IMR-90 (cell line): Measurements from ENCODE around the gene SEC61B. TPM values are rescaled to one million over a fixed set of nuclear protein-coding genes. Genes with fewer than 3 reads are reported as not detected.

Experiments used
- ATAC-seq: fragments of 200-7000 bp; cut with Tn5 transposase; 2 replicates; pipeline ENCODE4 v1.9.1; 2020; ENCODE audit warnings: low read depth, mild to moderate bottlenecking, moderate library complexity
- BruUV-seq: library from RNA; stranded (reverse); fragments of 400-500 nt; replicated peaks from 2 replicates; lab custom pipeline; 2021; lab: Mats Ljungman, UMichigan
- CTCF ChIA-PET: fragments of 300-600 bp; formaldehyde crosslinking; extraction: SDS; loops from one replicate; lab custom pipeline; 2021; ENCODE audit warnings: antibody characterized with exemption; lab: Yijun Ruan, JAX
- POLR2A ChIA-PET: fragments of 300-600 bp; sonication (Branson Sonifier 250); formaldehyde crosslinking; loops from one replicate; lab custom pipeline; 2022; ENCODE audit warnings: antibody characterized with exemption; ENCODE audit not compliant: unreplicated experiment; lab: Charles Lee
- DNase-seq: peaks from one replicate; pipeline ENCODE4 v3.0.0; 2013
- H2AFZ ChIP-seq: replicated peaks from 2 replicates; pipeline ENCODE3; 2013; ENCODE audit warnings: low read length, mild to moderate bottlenecking; ENCODE audit not compliant: poor library complexity
- H2AK5ac ChIP-seq: 2 replicates; pipeline ENCODE4 v1.6.1; 2013; ENCODE audit warnings: low read depth, low read length, inconsistent platforms
- H2AK9ac ChIP-seq: replicated peaks from 2 replicates; pipeline ENCODE3; 2013; ENCODE audit warnings: mild to moderate bottlenecking, low read depth, low read length, moderate library complexity; ENCODE audit not compliant: poor library complexity
- H2BK120ac ChIP-seq: 2 replicates; pipeline ENCODE4 v1.6.1; 2013; ENCODE audit warnings: low read depth, low read length, inconsistent platforms
- H2BK15ac ChIP-seq: 3 replicates; pipeline ENCODE4 v1.6.1; 2013; ENCODE audit warnings: low read depth, low read length, inconsistent platforms
- H2BK20ac ChIP-seq: 2 replicates; pipeline ENCODE4 v1.6.1; 2013; ENCODE audit warnings: low read depth, mild to moderate bottlenecking, inconsistent platforms, low read length, moderate library complexity
- H2BK5ac ChIP-seq: 2 replicates; pipeline ENCODE4 v1.6.1; 2013; ENCODE audit warnings: mild to moderate bottlenecking, low read depth, low read length, inconsistent platforms; ENCODE audit not compliant: poor library complexity, severe bottlenecking
- H3K14ac ChIP-seq: replicated peaks from 2 replicates; pipeline ENCODE4 v1.6.1; 2013; ENCODE audit warnings: low read depth, low read length, inconsistent platforms
- H3K18ac ChIP-seq: 2 replicates; pipeline ENCODE4 v1.6.1; 2013; ENCODE audit warnings: low read depth, low read length, control low read depth
- H3K23ac ChIP-seq: 2 replicates; pipeline ENCODE4 v1.6.1; 2013; ENCODE audit warnings: low read depth, low read length, inconsistent platforms
- H3K27ac ChIP-seq: 2 replicates; pipeline ENCODE4 v1.5.1; 2013; ENCODE audit warnings: mild to moderate bottlenecking, control low read depth, low read length; ENCODE audit not compliant: insufficient read depth
- H3K27me3 ChIP-seq: 2 replicates; pipeline ENCODE4 v1.6.1; 2013; ENCODE audit warnings: low read length; ENCODE audit not compliant: control insufficient read depth, insufficient read depth
- H3K36me3 ChIP-seq: 2 replicates; pipeline ENCODE4 v1.6.1; 2013; ENCODE audit warnings: low read length, mixed read lengths; ENCODE audit not compliant: control insufficient read depth, insufficient read depth
- H3K4ac ChIP-seq: 2 replicates; pipeline ENCODE4 v1.6.1; 2013; ENCODE audit warnings: low read depth, low read length, inconsistent platforms
- H3K4me1 ChIP-seq: 2 replicates; pipeline ENCODE4 v1.6.1; 2013; ENCODE audit warnings: low read length, mixed read lengths; ENCODE audit not compliant: control insufficient read depth, insufficient read depth
- H3K4me2 ChIP-seq: 2 replicates; pipeline ENCODE4 v1.6.1; 2013; ENCODE audit warnings: low read depth, mild to moderate bottlenecking, control low read depth, low read length, moderate library complexity
- H3K4me3 ChIP-seq: 2 replicates; pipeline ENCODE4 v1.5.1; 2013; ENCODE audit warnings: low read depth, mild to moderate bottlenecking, control low read depth, low read length, moderate library complexity; ENCODE audit not compliant: insufficient read depth
- H3K56ac ChIP-seq: 2 replicates; pipeline ENCODE4 v1.6.1; 2013; ENCODE audit warnings: low read length, inconsistent platforms; ENCODE audit not compliant: insufficient read depth; ENCODE audit errors: extremely low read depth
- H3K79me1 ChIP-seq, 2 experiments: 2 replicates each; pipeline ENCODE4 v1.6.1; 2013; ENCODE audit warnings: low read length in 2 of 2, inconsistent platforms in 1 of 2, low read depth in 1 of 2
- H3K9ac ChIP-seq: 2 replicates; pipeline ENCODE4 v1.6.1; 2013; ENCODE audit warnings: low read depth, low read length, control low read depth
- H3K9me1 ChIP-seq: 2 replicates; pipeline ENCODE4 v1.6.1; 2013; ENCODE audit warnings: low read length, inconsistent platforms; ENCODE audit not compliant: insufficient read depth
- H3K9me3 ChIP-seq: 2 replicates; pipeline ENCODE4 v1.6.1; 2013; ENCODE audit warnings: low read length; ENCODE audit not compliant: control insufficient read depth, insufficient read depth
- H4K20me1 ChIP-seq: 2 replicates; pipeline ENCODE4 v1.6.1; 2013; ENCODE audit warnings: low read length, inconsistent platforms; ENCODE audit not compliant: insufficient read depth
- H4K5ac ChIP-seq: 2 replicates; pipeline ENCODE4 v1.6.1; 2013; ENCODE audit warnings: mild to moderate bottlenecking, low read depth, low read length, control low read depth
- H4K8ac ChIP-seq, 2 experiments: 2 replicates each; pipeline ENCODE4 v1.6.1; 2013; ENCODE audit warnings: low read depth in 2 of 2, low read length in 2 of 2, control low read depth in 1 of 2, inconsistent platforms in 1 of 2
- H4K91ac ChIP-seq: 2 replicates; pipeline ENCODE4 v1.6.1; 2013; ENCODE audit warnings: low read depth, low read length, inconsistent platforms; ENCODE audit not compliant: insufficient read depth
- BHLHE40 ChIP-seq: fragments of 150-350 bp; IDR thresholded peaks from 2 replicates; pipeline ENCODE4 v1.6.1; 2016; ENCODE audit warnings: mild to moderate bottlenecking, low read depth, low read length
- CEBPB ChIP-seq: IDR thresholded peaks from 2 replicates; pipeline ENCODE4 v1.6.1; 2012; ENCODE audit warnings: low read depth, low read length, improper control_type of control experiment
- CHD1 ChIP-seq: IDR thresholded peaks from 2 replicates; pipeline ENCODE4 v1.6.1; 2012; ENCODE audit warnings: low read depth, low read length, improper control_type of control experiment
- ELK1 ChIP-seq: fragments of 150-350 bp; IDR thresholded peaks from 2 replicates; pipeline ENCODE4 v1.6.1; 2016; ENCODE audit warnings: low read depth, mild to moderate bottlenecking, low read length, moderate library complexity, borderline replicate concordance
- FOS ChIP-seq: fragments of 150-350 bp; IDR thresholded peaks from 2 replicates; pipeline ENCODE4 v1.6.1; 2016; ENCODE audit warnings: low read depth, low read length
- MAFK ChIP-seq: IDR thresholded peaks from 2 replicates; pipeline ENCODE4 v1.6.1; 2012; ENCODE audit warnings: low read depth, low read length, improper control_type of control experiment
- MAZ ChIP-seq: IDR thresholded peaks from 2 replicates; pipeline ENCODE4 v1.6.1; 2012; ENCODE audit warnings: low read depth, mild to moderate bottlenecking, low read length, improper control_type of control experiment, moderate library complexity, borderline replicate concordance
- MXI1 ChIP-seq: IDR thresholded peaks from 2 replicates; pipeline ENCODE4 v1.6.1; 2012; ENCODE audit warnings: low read depth, mild to moderate bottlenecking, low read length, moderate library complexity, borderline replicate concordance
- NFE2L2 ChIP-seq: fragments of 150-350 bp; IDR thresholded peaks from 2 replicates; pipeline ENCODE4 v1.6.1; 2016; ENCODE audit warnings: low read depth, mild to moderate bottlenecking, low read length
- POLR2A ChIP-seq: IDR thresholded peaks from 2 replicates; pipeline ENCODE4 v1.6.1; 2012; ENCODE audit warnings: mild to moderate bottlenecking, low read depth, low read length
- RAD21 ChIP-seq: IDR thresholded peaks from 2 replicates; pipeline ENCODE4 v1.6.1; 2012; ENCODE audit warnings: low read length, improper control_type of control experiment
- RCOR1 ChIP-seq: IDR thresholded peaks from 2 replicates; pipeline ENCODE4 v1.6.1; 2012; ENCODE audit warnings: mild to moderate bottlenecking, low read length, improper control_type of control experiment; ENCODE audit not compliant: insufficient replicate concordance
- SMC3 ChIP-seq: fragments of 150-350 bp; IDR thresholded peaks from 2 replicates; pipeline ENCODE4 v1.6.1; 2016; ENCODE audit warnings: low read depth, mild to moderate bottlenecking, antibody characterized with exemption, low read length, moderate library complexity
- USF2 ChIP-seq: fragments of 150-350 bp; IDR thresholded peaks from 2 replicates; pipeline ENCODE4 v1.6.1; 2017; ENCODE audit warnings: mild to moderate bottlenecking, antibody characterized with exemption, low read length, low read depth
- dilution Hi-C: fragments of 300-500 bp; cut with HindIII; formaldehyde crosslinking; loops from one replicate; pipeline ENCODE4 v1.14.3; 2018; ENCODE audit warnings: low sequenced_read_pairs; ENCODE audit not compliant: unreplicated experiment
- in situ Hi-C: fragments of 300-500 bp; cut with MboI; formaldehyde crosslinking; loops from 3 replicates; pipeline ENCODE4 v1.14.3; 2019; ENCODE audit warnings: low sequenced_read_pairs, inconsistent platforms, mixed read lengths
- intact Hi-C: fragments of 100-400 bp; cut with micrococcal nuclease; formaldehyde crosslinking; loops from 2 replicates; pipeline ENCODE4 v1.10.0; 2022
- polyA plus RNA-seq, 3 experiments: library from polyadenylated mRNA; depleted of rRNA; stranded (reverse); fragments of >200 nt; gene quantifications; 2 replicates each; pipeline ENCODE4 v1.2.3, GENCODE V29; 2012; ENCODE audit warnings: low replicate concordance in 1 of 3
- total RNA-seq: library from RNA; depleted of rRNA; stranded (reverse); fragments of >200 nt; gene quantifications from 2 replicates; pipeline ENCODE4 v1.2.3, GENCODE V29; 2012

The SEC61B gene
- total and polyA plus RNA-seq, 2 of the 4 experiments (the other 2 are of a cell fraction): 180 to 281 TPM

GRCh38 chr9:99272836-99273235 lies 50.8 kb downstream of the SEC61B start:
- Histone ChIP-seq H3K27me3 (no peaks in the 10 kb centered on the region), H3K36me3 (no peaks in the 10 kb centered on the region), H3K23ac (no peak overlapping the region), H3K4me1 (no peaks in the 10 kb centered on the region), H3K4me2 (no peak overlapping the region), H2AK5ac (no peak overlapping the region), H2BK20ac (no peak overlapping the region), H4K91ac (no peak overlapping the region), H3K4me3 (no peak overlapping the region), H2BK120ac (no peak overlapping the region), H3K79me1 (no peaks in the 10 kb centered on the region), H3K18ac (no peak overlapping the region), H3K56ac (no peak overlapping the region), H4K5ac (no peak overlapping the region), H2AFZ (no peak overlapping the region), H3K27ac (no peak overlapping the region), H4K8ac (no peak overlapping the region), H2AK9ac (no peak overlapping the region), H3K4ac (no peak overlapping the region), H3K14ac (no peak overlapping the region), H2BK5ac (no peak overlapping the region), H3K9ac (no peak overlapping the region), H2BK15ac (no peak overlapping the region), H3K9me3 (no peaks in the 10 kb centered on the region), H4K20me1 (no peaks in the 10 kb centered on the region), H3K9me1 (no peaks in the 10 kb centered on the region)
- ChIA-PET CTCF (no interaction called here), POLR2A (no interaction called here)
- DNase-seq: no peak
- dilution Hi-C loops: no loop called here
- TF ChIP-seq USF2: no peak
- no peak for TF ChIP-seq MXI1
- no peak for TF ChIP-seq POLR2A
- no peak for TF ChIP-seq CEBPB
- no peak for TF ChIP-seq CHD1
- no peak for TF ChIP-seq RCOR1
- TF ChIP-seq MAZ: no peak
- TF ChIP-seq BHLHE40: no peak
- no peak for TF ChIP-seq FOS
- TF ChIP-seq ELK1: no peak
- no peak for TF ChIP-seq SMC3
- no peak for TF ChIP-seq NFE2L2
- TF ChIP-seq MAFK: no peak
- TF ChIP-seq RAD21: no peak
- in situ Hi-C loops: loop anchor here (25.0 kb wide), 3 partner anchors 539 to 939 kb away; partner anchors contain the start of gene NR4A3
- intact Hi-C loops: no loop called here
- BruUV-seq: no TSS peak
- ATAC-seq: no peak
